ENCODE data around the gene SHMT2.

SHMT2 gene

GRCh38 chr12:57229634-57230380 is at the start of gene SHMT2:
Gene SHMT2, plus strand, starts transcription at chr12:57229711. Its CDS starts 68 bp downstream, at chr12:57229779.
- peak within 1 kb of the TSS; percentile 67 for H3K27ac ChIP-seq (ENCODE audit: low read length)
- no peaks in the 10 kb centered on the region for H3K9me3 ChIP-seq (ENCODE audit: control insufficient read depth in 1 of 2, low read length in 2 of 2)
- peaks cover 20% of the 10 kb centered on the region for H3K27me3 ChIP-seq (ENCODE audit: low read depth, low read length)
- H3K4me1 ChIP-seq (ENCODE audit: control insufficient read depth in 1 of 2, insufficient read depth in 2 of 2, low read length in 2 of 2), result peaks cover 9 to 31% of the 10 kb centered on the region in 2 donors
- H3K4me3 ChIP-seq (ENCODE audit: low read depth in 1 of 2, low read length in 2 of 2), result peak within 1 kb of the TSS; percentile 79 to 94
- peaks cover 29 to 37% of the 10 kb centered on the region in 2 donors for H3K36me3 ChIP-seq (ENCODE audit: control insufficient read depth in 1 of 2, insufficient read depth in 2 of 2, low read length in 2 of 2)

- H3K4me1 ChIP-seq (ENCODE audit: control insufficient read depth in 1 of 2, insufficient read depth in 2 of 2, low read length in 2 of 2), result no peaks in the 10 kb centered on the region
- H3K36me3 ChIP-seq (ENCODE audit: control insufficient read depth in 1 of 2, insufficient read depth in 2 of 2, low read length in 2 of 2), result peaks cover 70 to 86% of the 10 kb centered on the region in 2 donors
- H3K4me3 ChIP-seq (ENCODE audit: low read depth in 1 of 2, low read length in 2 of 2), result no peak overlapping the region
- no peak overlapping the region for H3K27ac ChIP-seq (ENCODE audit: low read length)
- no peaks in the 10 kb centered on the region for H3K27me3 ChIP-seq (ENCODE audit: low read depth, low read length)
- no peaks in the 10 kb centered on the region for H3K9me3 ChIP-seq (ENCODE audit: control insufficient read depth in 1 of 2, low read length in 2 of 2)
Measured at GRCh38 chr12:57180321-57180989, 49.1 kb upstream of the SHMT2 start.

- H3K4me3 ChIP-seq (ENCODE audit: low read depth in 1 of 2, low read length in 2 of 2), result no peak overlapping the region
- H3K27me3 ChIP-seq (ENCODE audit: low read depth, low read length), result no peaks in the 10 kb centered on the region
- H3K36me3 ChIP-seq (ENCODE audit: control insufficient read depth in 1 of 2, insufficient read depth in 2 of 2, low read length in 2 of 2), result peaks cover 74 to 89% of the 10 kb centered on the region in 2 donors
- no peaks in the 10 kb centered on the region for H3K4me1 ChIP-seq (ENCODE audit: control insufficient read depth in 1 of 2, insufficient read depth in 2 of 2, low read length in 2 of 2)
- H3K27ac ChIP-seq (ENCODE audit: low read length), result no peak overlapping the region
- no peaks in the 10 kb centered on the region for H3K9me3 ChIP-seq (ENCODE audit: control insufficient read depth in 1 of 2, low read length in 2 of 2)
Measured at GRCh38 chr12:57181072-57181471, 48.4 kb upstream of the SHMT2 start.

- H3K9me3 ChIP-seq (ENCODE audit: control insufficient read depth in 1 of 2, low read length in 2 of 2), result no peaks in the 10 kb centered on the region
- no peak overlapping the region for H3K27ac ChIP-seq (ENCODE audit: low read length)
- H3K4me3 ChIP-seq (ENCODE audit: low read depth in 1 of 2, low read length in 2 of 2), result no peak overlapping the region
- no peaks in the 10 kb centered on the region for H3K27me3 ChIP-seq (ENCODE audit: low read depth, low read length)
- no peaks in the 10 kb centered on the region for H3K4me1 ChIP-seq (ENCODE audit: control insufficient read depth in 1 of 2, insufficient read depth in 2 of 2, low read length in 2 of 2)
- peaks cover 76 to 90% of the 10 kb centered on the region in 2 donors for H3K36me3 ChIP-seq (ENCODE audit: control insufficient read depth in 1 of 2, insufficient read depth in 2 of 2, low read length in 2 of 2)
Measured at GRCh38 chr12:57181561-57182155, 47.9 kb upstream of the SHMT2 start.

- Histone ChIP-seq H3K9me3 (ENCODE audit: control insufficient read depth in 1 of 2, low read length in 2 of 2) (no peaks in the 10 kb centered on the region), H3K27me3 (ENCODE audit: low read depth, low read length) (no peaks in the 10 kb centered on the region), H3K36me3 (ENCODE audit: control insufficient read depth in 1 of 2, insufficient read depth in 2 of 2, low read length in 2 of 2) (peaks cover 77 to 90% of the 10 kb centered on the region in 2 donors), H3K27ac (ENCODE audit: low read length) (no peak overlapping the region), H3K4me3 (ENCODE audit: low read depth in 1 of 2, low read length in 2 of 2) (no peak overlapping the region), H3K4me1 (ENCODE audit: control insufficient read depth in 1 of 2, insufficient read depth in 2 of 2, low read length in 2 of 2) (no peaks in the 10 kb centered on the region)
Measured at GRCh38 chr12:57182918-57183575, 46.5 kb upstream of the SHMT2 start.

GRCh38 chr12:57183939-57184725 is 45.4 kb upstream of the SHMT2 start:
- no peaks in the 10 kb centered on the region for H3K9me3 ChIP-seq (ENCODE audit: control insufficient read depth in 1 of 2, low read length in 2 of 2)
- no peaks in the 10 kb centered on the region for H3K27me3 ChIP-seq (ENCODE audit: low read depth, low read length)
- peaks cover 74 to 90% of the 10 kb centered on the region in 2 donors for H3K36me3 ChIP-seq (ENCODE audit: control insufficient read depth in 1 of 2, insufficient read depth in 2 of 2, low read length in 2 of 2)
- H3K27ac ChIP-seq (ENCODE audit: low read length), result no peak overlapping the region
- H3K4me3 ChIP-seq (ENCODE audit: low read depth in 1 of 2, low read length in 2 of 2), result no peak overlapping the region
- no peaks in the 10 kb centered on the region for H3K4me1 ChIP-seq (ENCODE audit: control insufficient read depth in 1 of 2, insufficient read depth in 2 of 2, low read length in 2 of 2)

GRCh38 chr12:57185403-57185802 is 44.1 kb upstream of the SHMT2 start:
- Histone ChIP-seq H3K36me3 (ENCODE audit: control insufficient read depth in 1 of 2, insufficient read depth in 2 of 2, low read length in 2 of 2) (peaks cover 67 to 87% of the 10 kb centered on the region in 2 donors), H3K27ac (ENCODE audit: low read length) (no peak overlapping the region), H3K4me1 (ENCODE audit: control insufficient read depth in 1 of 2, insufficient read depth in 2 of 2, low read length in 2 of 2) (peaks cover 0 to 7% of the 10 kb centered on the region in 2 donors), H3K4me3 (ENCODE audit: low read depth in 1 of 2, low read length in 2 of 2) (no peak overlapping the region), H3K9me3 (ENCODE audit: control insufficient read depth in 1 of 2, low read length in 2 of 2) (no peaks in the 10 kb centered on the region), H3K27me3 (ENCODE audit: low read depth, low read length) (no peaks in the 10 kb centered on the region)

- Histone ChIP-seq H3K36me3 (ENCODE audit: control insufficient read depth in 1 of 2, insufficient read depth in 2 of 2, low read length in 2 of 2) (peaks cover 66 to 87% of the 10 kb centered on the region in 2 donors), H3K4me1 (ENCODE audit: control insufficient read depth in 1 of 2, insufficient read depth in 2 of 2, low read length in 2 of 2) (peaks cover 0 to 10% of the 10 kb centered on the region in 2 donors), H3K9me3 (ENCODE audit: control insufficient read depth in 1 of 2, low read length in 2 of 2) (no peaks in the 10 kb centered on the region), H3K27ac (ENCODE audit: low read length) (no peak overlapping the region), H3K4me3 (ENCODE audit: low read depth in 1 of 2, low read length in 2 of 2) (no peak overlapping the region), H3K27me3 (ENCODE audit: low read depth, low read length) (no peaks in the 10 kb centered on the region)
Measured at GRCh38 chr12:57185906-57186508, 43.5 kb upstream of the SHMT2 start.

GRCh38 chr12:57187222-57188089 is 42.1 kb upstream of the SHMT2 start:
- Histone ChIP-seq H3K27me3 (ENCODE audit: low read depth, low read length) (no peaks in the 10 kb centered on the region), H3K27ac (ENCODE audit: low read length) (no peak overlapping the region), H3K4me3 (ENCODE audit: low read depth in 1 of 2, low read length in 2 of 2) (no peak overlapping the region), H3K9me3 (ENCODE audit: control insufficient read depth in 1 of 2, low read length in 2 of 2) (no peaks in the 10 kb centered on the region), H3K4me1 (ENCODE audit: control insufficient read depth in 1 of 2, insufficient read depth in 2 of 2, low read length in 2 of 2) (peaks cover 0 to 10% of the 10 kb centered on the region in 2 donors), H3K36me3 (ENCODE audit: control insufficient read depth in 1 of 2, insufficient read depth in 2 of 2, low read length in 2 of 2) (peaks cover 70 to 90% of the 10 kb centered on the region in 2 donors)

GRCh38 chr12:57188090-57188425 is 41.5 kb upstream of the SHMT2 start:
- no peaks in the 10 kb centered on the region for H3K9me3 ChIP-seq (ENCODE audit: control insufficient read depth in 1 of 2, low read length in 2 of 2)
- H3K27me3 ChIP-seq (ENCODE audit: low read depth, low read length), result no peaks in the 10 kb centered on the region
- H3K4me1 ChIP-seq (ENCODE audit: control insufficient read depth in 1 of 2, insufficient read depth in 2 of 2, low read length in 2 of 2), result peaks cover 0 to 10% of the 10 kb centered on the region in 2 donors
- no peak overlapping the region for H3K4me3 ChIP-seq (ENCODE audit: low read depth in 1 of 2, low read length in 2 of 2)
- H3K27ac ChIP-seq (ENCODE audit: low read length), result no peak overlapping the region
- peaks cover 76 to 96% of the 10 kb centered on the region in 2 donors for H3K36me3 ChIP-seq (ENCODE audit: control insufficient read depth in 1 of 2, insufficient read depth in 2 of 2, low read length in 2 of 2)
